ENCODE measurements around the gene PRKCZ. TPM values are rescaled to one million over a fixed set of nuclear protein-coding genes. Genes with fewer than 3 reads are reported as not detected.

Gene PRKCZ
- total and polyA plus RNA-seq, 2 experiments from 2014 or later: 26.2 to 36.9 TPM

DNA sequence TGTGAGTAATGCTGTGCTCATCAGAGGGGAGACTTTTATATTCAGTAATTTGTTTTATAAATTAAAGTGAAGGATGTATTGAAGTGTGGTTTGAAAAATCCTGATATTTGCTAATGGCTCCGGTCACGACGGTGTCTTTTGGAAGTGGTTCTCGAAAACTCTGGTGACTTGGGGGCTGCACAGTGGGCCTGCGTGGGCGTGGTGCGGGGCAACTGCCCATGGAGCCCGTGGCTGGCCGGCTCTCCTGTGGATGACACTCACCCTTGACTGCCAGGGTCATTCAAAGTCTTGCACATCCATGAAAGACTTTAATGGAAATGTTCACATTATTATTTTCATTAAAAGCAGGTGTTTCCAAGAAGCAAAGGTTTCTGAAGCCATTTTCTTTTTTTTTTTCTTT is 136.7 kb downstream of the PRKCZ start:
- Mint-ChIP-seq H3K36me3 (ENCODE audit: low read depth) (peaks cover 16% of the 10 kb centered on the region), H3K4me3 (no peak overlapping the region), H3K27ac (no peak overlapping the region), H3K4me1 (peaks cover 8% of the 10 kb centered on the region), H3K9me3 (no peaks in the 10 kb centered on the region; the same call in 1 of the 3 replicates), H3K27me3 (ENCODE audit: insufficient read depth, low read depth, poor library complexity) (peaks cover 26% of the 10 kb centered on the region)
- DNase-seq (ENCODE audit: low spot score) (no peak), ATAC-seq (no peak)
- peaks cover 5% of the 10 kb centered on the region for H3K79me2 ChIP-seq (replicated peaks; ENCODE audit: insufficient read depth)
- no peaks in the 10 kb centered on the region for H3K27me3 ChIP-seq (ENCODE audit: insufficient read depth)
- TF ChIP-seq CREB1 (CRISPR knock-in tag; IDR thresholded peaks at IDR 0.05; ENCODE audit: low read depth) (no peak), ZNF114 (CRISPR knock-in tag; IDR thresholded peaks at IDR 0.05) (no peak), ZNF331 (CRISPR knock-in tag; IDR thresholded peaks at IDR 0.05; ENCODE audit: low read depth) (no peak), EZH2 (IDR thresholded peaks at IDR 0.05; ENCODE audit: low read depth, unreplicated experiment) (no peak), ZNF462 (CRISPR knock-in tag; IDR thresholded peaks at IDR 0.05) (no peak)
- TF ChIP-seq, protein P1, sequence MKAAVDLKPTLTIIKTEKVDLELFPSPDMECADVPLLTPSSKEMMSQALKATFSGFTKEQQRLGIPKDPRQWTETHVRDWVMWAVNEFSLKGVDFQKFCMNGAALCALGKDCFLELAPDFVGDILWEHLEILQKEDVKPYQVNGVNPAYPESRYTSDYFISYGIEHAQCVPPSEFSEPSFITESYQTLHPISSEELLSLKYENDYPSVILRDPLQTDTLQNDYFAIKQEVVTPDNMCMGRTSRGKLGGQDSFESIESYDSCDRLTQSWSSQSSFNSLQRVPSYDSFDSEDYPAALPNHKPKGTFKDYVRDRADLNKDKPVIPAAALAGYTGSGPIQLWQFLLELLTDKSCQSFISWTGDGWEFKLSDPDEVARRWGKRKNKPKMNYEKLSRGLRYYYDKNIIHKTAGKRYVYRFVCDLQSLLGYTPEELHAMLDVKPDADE (IDR thresholded peaks at IDR 0.05): no peak
- peaks cover 8% of the 10 kb centered on the region for H3F3A ChIP-seq (replicated peaks; ENCODE audit: low read depth)
- no peaks in the 10 kb centered on the region; the same call in 1 of the 2 replicates for H4K20me1 ChIP-seq (replicated peaks; ENCODE audit: insufficient read depth)
- no peaks in the 10 kb centered on the region for H3K9me2 ChIP-seq (ENCODE audit: insufficient read depth)
- no peak overlapping the region for H3K4me3 ChIP-seq
- no peak overlapping the region for H3K4me2 ChIP-seq
- no peak overlapping the region for H2AFZ ChIP-seq
- no peaks in the 10 kb centered on the region for H3K4me1 ChIP-seq (ENCODE audit: insufficient read depth)
- no peak overlapping the region for H3K27ac ChIP-seq (ENCODE audit: low read depth)
- no peaks in the 10 kb centered on the region for H3K36me3 ChIP-seq (ENCODE audit: insufficient read depth)
